GM23248 (cell line): ENCODE results near the gene NFIA. TPM values are rescaled to one million over a fixed set of nuclear protein-coding genes. Genes with fewer than 3 reads are reported as not detected.

ENCODE experiments used
- DNase-seq: peaks from one replicate; pipeline ENCODE4 v3.0.0-alpha.2; 2015
- H2AFZ ChIP-seq: fragments of 200-600 bp; sonication (generic); 2 replicates; pipeline ENCODE4 v1.6.1; 2016; ENCODE audit warnings: antibody characterized with exemption
- H3F3A ChIP-seq: fragments of 200-600 bp; sonication (generic); 2 replicates; pipeline ENCODE4 v1.6.1; 2016; ENCODE audit warnings: mild to moderate bottlenecking, antibody characterized with exemption, mixed run types; ENCODE audit not compliant: insufficient read depth
- H3K27ac ChIP-seq: fragments of 200-600 bp; sonication (generic); 2 replicates; pipeline ENCODE4 v1.5.1; 2016; ENCODE audit warnings: mild to moderate bottlenecking
- H3K27me3 ChIP-seq: fragments of 200-600 bp; sonication (generic); replicated peaks from 2 replicates; pipeline ENCODE4 v1.6.1; 2016; ENCODE audit warnings: mild to moderate bottlenecking; ENCODE audit not compliant: insufficient read depth
- H3K36me3 ChIP-seq: fragments of 200-600 bp; sonication (generic); 2 replicates; pipeline ENCODE4 v1.6.1; 2016; ENCODE audit warnings: low read depth, mild to moderate bottlenecking
- H3K4me1 ChIP-seq: fragments of 200-600 bp; sonication (generic); 2 replicates; pipeline ENCODE4 v1.6.1; 2016; ENCODE audit warnings: mild to moderate bottlenecking; ENCODE audit not compliant: insufficient read depth
- H3K4me2 ChIP-seq: fragments of 200-600 bp; sonication (generic); one replicate; pipeline ENCODE4 v1.6.1; 2016; ENCODE audit warnings: mild to moderate bottlenecking; ENCODE audit not compliant: unreplicated experiment
- H3K4me3 ChIP-seq: fragments of 200-600 bp; sonication (generic); 2 replicates; pipeline ENCODE4 v1.5.1; 2016; ENCODE audit warnings: mild to moderate bottlenecking
- H3K79me2 ChIP-seq: fragments of 200-600 bp; sonication (generic); 2 replicates; pipeline ENCODE4 v1.6.1; 2016; ENCODE audit warnings: mild to moderate bottlenecking; ENCODE audit not compliant: insufficient read depth
- H3K9ac ChIP-seq: fragments of 200-600 bp; sonication (generic); 2 replicates; pipeline ENCODE4 v1.6.1; 2016; ENCODE audit warnings: mild to moderate bottlenecking
- H3K9me2 ChIP-seq: fragments of 200-600 bp; sonication (generic); 2 replicates; pipeline ENCODE4 v1.6.1; 2016; ENCODE audit warnings: mixed run types, mild to moderate bottlenecking, moderate library complexity; ENCODE audit not compliant: insufficient read depth
- H3K9me3 ChIP-seq: fragments of 200-600 bp; sonication (generic); one replicate; pipeline ENCODE4 v1.6.1; 2017; ENCODE audit warnings: low read depth
- H4K20me1 ChIP-seq: fragments of 200-600 bp; sonication (generic); 2 replicates; pipeline ENCODE4 v1.6.0; 2016; ENCODE audit not compliant: insufficient read depth
- EZH2 ChIP-seq: fragments of 200-600 bp; sonication (generic); IDR thresholded peaks from 2 replicates; pipeline ENCODE4 v1.6.1; 2018; ENCODE audit warnings: antibody characterized with exemption, mild to moderate bottlenecking; ENCODE audit not compliant: insufficient read depth, poor library complexity, severe bottlenecking
- EZH2phosphoT487 ChIP-seq: fragments of 200-600 bp; sonication (generic); IDR thresholded peaks from 2 replicates; pipeline ENCODE4 v1.6.1; 2018; ENCODE audit warnings: antibody characterized with exemption, moderate library complexity, mild to moderate bottlenecking, low read depth; ENCODE audit not compliant: insufficient read depth
- WGBS, 2 experiments: methylation state at CpG; one replicate each; pipeline ENCODE4 v1.1.6; 2015 to 2017; ENCODE audit warnings: low lambda C conversion rate in 2 of 2, low coverage in 1 of 2; ENCODE audit errors: missing lambda C conversion rate in 2 of 2; 5-methylcytosine and 5-hydroxymethylcytosine counted together
- in situ Hi-C: fragments of 300-500 bp; cut with MboI; formaldehyde crosslinking; loops from 2 replicates; pipeline ENCODE4 v1.15.0; 2020
- polyA plus RNA-seq: library from polyadenylated mRNA; unstranded; fragments of >200 nt; fragmentation: Nextera tagmentation; extraction: Ambion mirVana; gene quantifications from 2 replicates; pipeline ENCODE4 v1.2.1, GENCODE V29; 2016
- total RNA-seq: library from RNA; depleted of rRNA; stranded (reverse); fragments of >200 nt; shearing (Covaris generic); gene quantifications from 2 replicates; pipeline ENCODE4 v1.2.3, GENCODE V29; 2014

The NFIA gene
- total and polyA plus RNA-seq, 2 experiments from 2014 or later, result 3.4 to 8.8 TPM

- Histone ChIP-seq H3K27ac (no peak overlapping the region), H3K4me1 (no peaks in the 10 kb centered on the region), H3K4me2 (no peak overlapping the region), H3K79me2 (no peaks in the 10 kb centered on the region), H3K36me3 (no peaks in the 10 kb centered on the region), H3K9ac (no peak overlapping the region), H2AFZ (no peak overlapping the region), H3K27me3 (no peaks in the 10 kb centered on the region), H3K9me2 (no peaks in the 10 kb centered on the region), H3K4me3 (no peak overlapping the region), H4K20me1 (no peaks in the 10 kb centered on the region), H3F3A (no peaks in the 10 kb centered on the region), H3K9me3 (no peaks in the 10 kb centered on the region)
- no peak for DNase-seq
- WGBS, 2 experiments, result 68 to 70% methylated on average over 5 of the region's 5 CpGs
- TF ChIP-seq EZH2 (no peak), EZH2phosphoT487 (no peak)
- in situ Hi-C loops, result no loop called here
Observed at GRCh38 chr1:61436491-61437120, 354.2 kb downstream of the NFIA start.

DNA sequence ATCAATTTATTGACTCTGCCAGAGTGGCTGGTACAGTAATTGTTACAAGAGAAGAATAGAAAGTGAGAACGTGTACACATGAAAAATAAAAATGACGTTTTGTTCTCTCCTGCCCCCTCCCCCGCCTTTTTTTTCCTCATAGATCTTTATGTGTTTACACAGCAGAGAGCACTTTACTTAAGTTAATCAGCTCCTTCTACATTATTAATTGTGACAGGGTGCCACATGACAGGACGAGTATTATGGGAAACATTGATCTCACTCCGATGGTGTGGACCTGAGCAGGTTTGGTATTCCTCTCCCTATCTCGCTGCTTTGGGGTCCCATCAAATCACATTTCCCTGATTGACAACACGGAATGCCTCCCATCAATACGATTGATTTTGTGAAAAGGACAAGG, 356.9 kb downstream of the NFIA start:
- Histone ChIP-seq H3F3A (no peaks in the 10 kb centered on the region), H3K4me1 (no peaks in the 10 kb centered on the region), H3K9me3 (no peaks in the 10 kb centered on the region), H3K27ac (no peak overlapping the region), H3K4me2 (no peak overlapping the region), H3K79me2 (no peaks in the 10 kb centered on the region), H3K9ac (no peak overlapping the region), H3K9me2 (no peaks in the 10 kb centered on the region), H4K20me1 (no peaks in the 10 kb centered on the region), H2AFZ (no peak overlapping the region), H3K27me3 (no peaks in the 10 kb centered on the region), H3K36me3 (no peaks in the 10 kb centered on the region), H3K4me3 (no peak overlapping the region)
- in situ Hi-C loops, result no loop called here
- 75 to 78% methylated on average over 8 of the region's 8 CpGs for WGBS, 2 experiments
- TF ChIP-seq EZH2phosphoT487 (no peak), EZH2 (no peak)
- no peak for DNase-seq

DNA sequence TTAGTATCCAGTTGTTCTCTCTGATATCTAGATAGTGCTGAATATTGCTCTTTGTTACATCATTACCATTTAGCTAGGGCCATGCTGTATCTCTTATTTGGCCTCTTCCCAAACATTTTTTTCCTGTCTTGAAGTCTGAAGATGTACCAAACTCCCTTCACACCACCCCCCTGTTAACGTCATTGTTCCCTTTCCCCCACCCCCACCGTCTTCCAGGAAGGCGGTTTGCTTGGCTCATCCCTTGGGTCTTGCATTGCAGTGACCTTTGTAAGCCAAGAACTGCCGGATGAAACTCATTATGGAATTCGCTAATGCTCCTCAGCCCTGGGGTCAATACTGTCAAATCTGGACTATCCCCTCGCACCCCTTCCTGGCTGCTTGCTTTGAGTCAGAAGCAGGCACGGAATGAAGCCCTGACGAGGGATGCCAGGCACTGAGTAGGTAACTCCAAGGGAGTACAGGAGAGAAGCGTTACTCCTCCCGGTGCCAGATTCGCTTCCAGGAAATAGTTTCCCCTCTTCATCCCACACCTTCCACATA, 359.4 kb downstream of the NFIA start:
- no peak for DNase-seq
- H2AFZ ChIP-seq, result no peak overlapping the region

DNA sequence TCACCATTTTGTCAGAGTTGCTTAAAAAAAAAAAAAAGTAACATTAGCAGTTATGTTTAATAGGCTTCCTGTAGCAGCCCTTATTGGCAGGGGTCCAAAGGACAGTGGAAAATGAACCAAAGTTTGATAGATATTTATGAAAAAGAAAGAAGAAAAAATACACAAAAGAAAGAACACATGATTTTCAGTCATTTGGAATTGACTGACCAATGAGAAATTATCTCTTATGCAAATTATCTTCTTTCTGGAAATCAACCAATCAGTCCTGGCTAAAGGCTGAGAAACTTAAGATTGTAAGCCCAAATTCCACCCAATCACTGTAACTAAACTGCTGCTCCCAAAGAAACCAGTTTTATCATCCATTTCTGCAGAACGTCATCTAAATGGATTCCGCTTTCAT, 360.2 kb downstream of the NFIA start:
- Histone ChIP-seq H3K4me1 (no peaks in the 10 kb centered on the region), H3K36me3 (no peaks in the 10 kb centered on the region), H3K27ac (no peak overlapping the region), H3K4me2 (no peak overlapping the region), H3K27me3 (no peaks in the 10 kb centered on the region), H3K79me2 (no peaks in the 10 kb centered on the region), H4K20me1 (no peaks in the 10 kb centered on the region), H3K9me2 (no peaks in the 10 kb centered on the region), H3K9me3 (no peaks in the 10 kb centered on the region), H3F3A (no peaks in the 10 kb centered on the region), H3K9ac (no peak overlapping the region), H2AFZ (no peak overlapping the region), H3K4me3 (no peak overlapping the region)
- DNase-seq, result no peak
- in situ Hi-C loops, result no loop called here
- TF ChIP-seq EZH2 (no peak), EZH2phosphoT487 (no peak)
- WGBS, 2 experiments, result 92 to 96% methylated on average over 2 of the region's 2 CpGs

More for the DNA sequence above, 359.4 kb downstream of the NFIA start:
- Histone ChIP-seq H3K4me2 (no peak overlapping the region), H3K9me2 (no peaks in the 10 kb centered on the region), H3K36me3 (no peaks in the 10 kb centered on the region), H3K9me3 (no peaks in the 10 kb centered on the region), H3K4me1 (no peaks in the 10 kb centered on the region), H3K27ac (no peak overlapping the region), H3F3A (no peaks in the 10 kb centered on the region), H3K79me2 (no peaks in the 10 kb centered on the region), H3K27me3 (no peaks in the 10 kb centered on the region), H3K9ac (no peak overlapping the region), H3K4me3 (no peak overlapping the region), H4K20me1 (no peaks in the 10 kb centered on the region)
- in situ Hi-C loops, result no loop called here
- no peak for TF ChIP-seq EZH2phosphoT487
- TF ChIP-seq EZH2, result no peak
- WGBS, 2 experiments, result 79 to 84% methylated on average over 9 to 11 of the region's 11 CpGs
